H4 (cell line): ENCODE data around the gene NR2C2AP. TPM values are rescaled to one million over a fixed set of nuclear protein-coding genes. Genes with fewer than 3 reads are reported as not detected.

ENCODE experiments used
- DNase-seq: peaks from one replicate; pipeline ENCODE4 v3.0.0-alpha.2; 2015; ENCODE audit warnings: low spot score
- total RNA-seq: library from RNA; depleted of rRNA; stranded (reverse); fragments of >200 nt; shearing (Covaris generic); gene quantifications from 2 replicates; pipeline ENCODE4 v1.2.3, GENCODE V29; 2014; rRNA removed

Gene NR2C2AP
- total RNA-seq, 1 experiment from 2014 or later: 50.5 TPM

GRCh38 chr19:19152668-19153384, 50.4 kb downstream of the NR2C2AP start:
- DNase-seq: no peak

GRCh38 chr19:19151418-19151817, 51.8 kb downstream of the NR2C2AP start:
- no peak for DNase-seq

Other genes with a start within 250 kb of the NR2C2AP start
- gene SUGP2, start 169.9 kb downstream of the NR2C2AP start, total RNA-seq: 21.7 and 25.2 TPM in 2 replicates
- 57.7 and 62.0 TPM in 2 replicates for gene ARMC6, start 169.8 kb downstream of the NR2C2AP start, total RNA-seq
- 4.2 and 6.3 TPM in 2 replicates for gene SLC25A42, start 139.4 kb downstream of the NR2C2AP start, total RNA-seq
- 21.8 and 26.2 TPM in 2 replicates for gene TMEM161A, start 64.9 kb downstream of the NR2C2AP start, total RNA-seq
- 0.27 TPM in 1 of 2 replicates, not detected in the other for gene MEF2B, start 33.2 kb downstream of the NR2C2AP start, total RNA-seq
- gene BORCS8, start 11.3 kb downstream of the NR2C2AP start, total RNA-seq: 19.3 and 26.4 TPM in 2 replicates
- gene RFXANK, start 11.2 kb downstream of the NR2C2AP start, total RNA-seq: 106 and 111 TPM in 2 replicates
- not detected in 2 replicates for gene NCAN, start 8.5 kb upstream of the NR2C2AP start, total RNA-seq
- not detected in 2 replicates for gene TM6SF2, start 69.9 kb upstream of the NR2C2AP start, total RNA-seq
- 26.1 and 28.8 TPM in 2 replicates for gene SUGP1, start 117.1 kb upstream of the NR2C2AP start, total RNA-seq
- gene MAU2, start 117.4 kb upstream of the NR2C2AP start, total RNA-seq: 12.8 and 16.1 TPM in 2 replicates
- gene GATAD2A, start 202.3 kb upstream of the NR2C2AP start, total RNA-seq: 10.9 and 30.5 TPM in 2 replicates